Measurements from ENCODE around the gene KLHL29.

The KLHL29 gene

DNA sequence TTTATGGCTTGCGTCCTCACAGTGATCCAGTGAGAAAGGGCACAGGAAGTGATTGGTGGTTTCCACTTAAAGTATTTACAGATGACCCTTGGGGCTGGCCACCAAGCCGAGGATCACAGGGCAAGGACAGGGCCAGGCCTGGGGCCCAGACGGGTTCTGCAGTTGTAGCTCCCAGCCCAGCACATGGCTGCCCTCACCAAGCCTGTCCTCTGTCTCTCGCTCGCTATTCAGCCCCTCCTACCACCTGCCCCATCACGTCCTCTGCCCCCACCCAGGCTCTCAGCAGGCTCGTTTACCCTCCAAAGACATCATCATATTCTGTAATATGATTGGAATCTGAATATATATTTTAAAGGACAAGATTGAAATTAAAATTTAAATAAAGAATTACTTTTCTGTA, 246.0 kb downstream of the KLHL29 start:
- Mint-ChIP-seq H3K9me3 (no peaks in the 10 kb centered on the region), H3K4me3 (no peak overlapping the region), H3K27me3 (no peaks in the 10 kb centered on the region), H3K4me1 (no peaks in the 10 kb centered on the region), H3K27ac (no peak overlapping the region), H3K36me3 (no peaks in the 10 kb centered on the region)
- ATAC-seq = no peak

DNA sequence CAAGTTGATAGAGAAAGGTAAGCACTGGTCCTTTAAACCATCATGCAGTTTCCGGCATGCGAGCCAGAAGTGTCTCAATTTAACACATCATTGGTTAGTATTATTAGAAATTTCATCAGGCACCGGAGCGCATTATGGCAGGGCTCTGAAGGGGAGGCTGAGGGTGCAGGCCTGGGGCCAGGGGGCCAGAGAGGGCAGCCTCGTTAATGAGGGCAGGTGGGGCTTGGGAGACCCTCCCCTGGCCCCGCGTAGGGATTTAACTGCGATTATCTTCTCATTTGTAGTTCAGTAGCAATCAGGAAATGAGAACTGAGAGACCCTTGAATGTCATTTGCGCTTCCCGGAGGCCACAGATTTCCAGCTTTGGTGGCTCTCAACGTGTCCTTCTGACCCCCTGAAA, 246.4 kb downstream of the KLHL29 start:
- Mint-ChIP-seq H3K9me3 (no peaks in the 10 kb centered on the region), H3K4me3 (no peak overlapping the region), H3K27me3 (no peaks in the 10 kb centered on the region), H3K36me3 (no peaks in the 10 kb centered on the region), H3K4me1 (no peaks in the 10 kb centered on the region), H3K27ac (no peak overlapping the region)
- no peak for ATAC-seq

GRCh38 chr2:23632386-23632785, 247.4 kb downstream of the KLHL29 start:
- Mint-ChIP-seq H3K36me3 (no peaks in the 10 kb centered on the region), H3K4me3 (no peak overlapping the region)

DNA sequence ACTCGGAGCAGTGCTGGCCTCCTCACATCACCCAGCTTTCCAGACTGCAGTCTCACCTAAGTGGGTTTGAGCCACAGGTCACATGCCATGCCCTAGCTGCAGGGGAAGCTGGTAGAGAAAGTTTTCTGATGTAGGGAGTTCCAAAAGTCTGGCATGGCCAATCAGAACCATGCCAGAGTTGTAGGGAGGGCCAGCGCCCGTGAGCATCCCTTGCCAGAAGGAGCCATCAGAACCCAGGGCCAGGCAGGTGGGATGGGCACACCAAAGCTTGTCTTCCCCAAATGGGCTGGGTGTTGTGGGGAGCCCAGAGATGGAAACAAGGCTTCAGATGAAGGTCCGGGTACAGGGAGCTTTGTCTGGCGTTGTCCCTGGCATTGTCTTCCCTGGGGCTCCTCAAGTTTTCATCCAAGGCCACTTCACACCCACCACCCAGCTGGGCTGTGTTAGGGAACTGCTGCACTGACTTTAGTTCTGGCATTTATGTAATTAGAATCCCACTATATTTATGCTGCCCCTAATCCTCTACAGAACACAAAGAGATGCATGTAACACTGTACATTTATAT, 247.9 kb downstream of the KLHL29 start:
- no peaks in the 10 kb centered on the region for H3K27me3 Mint-ChIP-seq
- H3K36me3 Mint-ChIP-seq = no peaks in the 10 kb centered on the region
- ATAC-seq = no peak
- no peak overlapping the region for H3K4me3 Mint-ChIP-seq
- H3K9me3 Mint-ChIP-seq = no peaks in the 10 kb centered on the region
- no peak overlapping the region for H3K27ac Mint-ChIP-seq
- H3K4me1 Mint-ChIP-seq = no peaks in the 10 kb centered on the region

More at GRCh38 chr2:23632386-23632785, 247.4 kb downstream of the KLHL29 start:
- H3K27me3 Mint-ChIP-seq = no peaks in the 10 kb centered on the region
- no peak overlapping the region for H3K27ac Mint-ChIP-seq
- H3K4me1 Mint-ChIP-seq = no peaks in the 10 kb centered on the region
- H3K9me3 Mint-ChIP-seq = no peaks in the 10 kb centered on the region
- no peak for ATAC-seq

DNA sequence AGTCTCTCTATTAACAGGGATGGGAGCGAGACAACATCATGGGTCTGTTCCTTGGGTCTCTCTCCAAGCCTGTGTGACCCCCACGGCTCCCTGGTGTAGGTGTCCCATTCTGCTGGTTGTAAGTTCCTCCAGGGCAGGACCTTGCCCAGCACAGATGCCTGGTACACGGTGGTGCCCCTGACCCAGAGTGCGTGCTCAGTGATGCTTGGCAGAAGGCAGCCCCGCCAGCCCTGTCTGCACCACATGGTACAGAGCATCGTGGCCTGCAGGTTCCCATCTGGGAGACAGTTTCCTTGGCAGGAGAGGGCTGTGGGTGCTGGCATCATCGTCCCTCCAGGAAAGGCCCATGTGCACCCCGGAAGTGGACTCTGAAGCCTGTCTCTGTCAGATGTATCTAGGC, 249.0 kb downstream of the KLHL29 start:
- Mint-ChIP-seq H3K4me3 (no peak overlapping the region), H3K36me3 (no peaks in the 10 kb centered on the region), H3K9me3 (no peaks in the 10 kb centered on the region), H3K4me1 (no peaks in the 10 kb centered on the region), H3K27me3 (no peaks in the 10 kb centered on the region), H3K27ac (no peak overlapping the region)
- no peak for ATAC-seq

DNA sequence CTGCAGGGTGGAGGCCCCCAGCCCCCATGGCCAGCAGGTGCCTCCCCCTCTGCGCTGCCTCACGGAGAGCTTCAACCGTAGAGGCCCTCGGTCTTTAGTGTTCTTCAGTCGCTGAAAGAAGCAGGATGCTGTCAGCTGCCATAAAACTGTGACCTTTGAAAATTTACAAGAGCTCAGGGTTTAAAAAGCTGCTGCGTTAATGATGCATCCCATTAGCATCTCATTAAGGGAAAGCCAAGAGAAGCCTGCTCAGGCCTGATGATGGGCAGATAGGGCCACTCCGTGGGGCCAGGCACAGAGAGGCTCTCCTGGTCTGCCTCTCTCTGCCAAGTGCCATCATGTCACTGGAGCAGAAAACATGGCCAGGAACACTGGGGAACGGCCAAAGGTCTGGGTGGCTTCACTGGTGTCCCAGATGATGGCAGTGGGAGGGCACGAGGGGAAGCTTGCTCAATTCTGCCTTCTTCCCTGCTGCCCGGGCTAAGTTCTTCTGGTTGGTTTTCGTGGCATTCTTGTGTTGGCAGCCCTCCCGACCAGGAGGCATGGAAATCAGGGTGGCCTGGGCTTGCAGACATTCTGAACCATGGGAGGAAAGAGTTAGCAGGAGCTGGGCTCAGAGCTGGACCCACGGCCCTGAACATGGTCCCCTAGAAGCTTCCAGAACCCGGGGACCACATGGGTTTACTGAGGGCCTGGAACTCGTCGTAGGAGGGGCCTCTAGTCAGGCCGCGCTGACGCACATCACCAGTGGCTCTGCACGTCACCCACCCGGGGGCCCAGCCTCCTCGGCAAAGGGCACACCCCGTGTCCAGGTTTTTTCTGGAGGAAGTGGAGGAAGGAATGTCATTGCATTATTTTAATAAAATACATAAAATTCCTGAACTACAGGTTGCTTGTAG, 250.7 kb downstream of the KLHL29 start:
- H3K4me1 Mint-ChIP-seq = no peaks in the 10 kb centered on the region
- H3K36me3 Mint-ChIP-seq = peaks cover 1% of the 10 kb centered on the region
- H3K4me3 Mint-ChIP-seq = no peak overlapping the region
- H3K27me3 Mint-ChIP-seq = no peaks in the 10 kb centered on the region
- H3K27ac Mint-ChIP-seq = no peak overlapping the region
- ATAC-seq = no peak
- H3K9me3 Mint-ChIP-seq = no peaks in the 10 kb centered on the region

GRCh38 chr2:23636426-23636825, 251.4 kb downstream of the KLHL29 start:
- Mint-ChIP-seq H3K27ac (no peak overlapping the region), H3K27me3 (no peaks in the 10 kb centered on the region), H3K36me3 (peaks cover 6% of the 10 kb centered on the region), H3K4me1 (no peaks in the 10 kb centered on the region), H3K9me3 (no peaks in the 10 kb centered on the region), H3K4me3 (no peak overlapping the region)
- ATAC-seq = no peak

- Mint-ChIP-seq H3K27ac (no peak overlapping the region), H3K27me3 (no peaks in the 10 kb centered on the region)
- no peak for ATAC-seq
These were observed 252.2 kb downstream of the KLHL29 start for GRCh38 chr2:23637011-23637778.

DNA sequence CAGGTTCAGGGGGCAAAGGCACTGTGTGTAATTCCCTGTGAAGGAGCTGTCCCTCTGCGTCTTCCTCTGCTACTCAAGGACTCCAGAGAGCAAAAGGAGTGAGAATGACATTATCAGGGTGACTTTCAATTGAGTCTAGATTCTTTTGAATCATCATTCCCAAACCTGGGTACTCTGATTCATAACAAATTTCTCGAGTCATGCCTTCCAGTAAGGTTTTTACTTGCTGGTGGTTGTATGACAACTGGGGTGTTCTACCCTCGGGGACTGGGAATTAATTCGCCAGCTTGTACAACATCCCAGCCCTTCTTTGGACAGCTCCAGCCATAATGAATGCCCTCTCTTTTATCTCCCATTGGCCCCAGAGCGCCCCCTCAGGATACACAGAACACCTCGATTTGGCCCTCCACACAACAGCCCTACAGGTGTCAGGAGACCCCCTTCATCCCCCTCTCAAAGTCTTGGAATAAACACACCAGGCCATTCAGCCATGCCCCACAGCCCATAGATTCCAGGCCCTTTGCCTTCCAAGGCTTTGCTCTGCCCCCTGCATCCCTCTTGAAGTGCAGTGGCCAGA, 254.5 kb downstream of the KLHL29 start:
- no peak for ATAC-seq
- no peak overlapping the region for H3K27ac Mint-ChIP-seq

More at GRCh38 chr2:23637011-23637778, 252.2 kb downstream of the KLHL29 start:
- no peak overlapping the region for H3K4me3 Mint-ChIP-seq
- H3K4me1 Mint-ChIP-seq = no peaks in the 10 kb centered on the region
- peaks cover 11% of the 10 kb centered on the region for H3K36me3 Mint-ChIP-seq
- H3K9me3 Mint-ChIP-seq = no peaks in the 10 kb centered on the region

GRCh38 chr2:23640711-23641110, 255.7 kb downstream of the KLHL29 start:
- Mint-ChIP-seq H3K27me3 (no peaks in the 10 kb centered on the region), H3K4me1 (no peaks in the 10 kb centered on the region), H3K27ac (no peak overlapping the region), H3K36me3 (peaks cover 20% of the 10 kb centered on the region), H3K9me3 (peaks cover 4% of the 10 kb centered on the region), H3K4me3 (no peak overlapping the region)
- no peak for ATAC-seq

More for the DNA sequence above, 254.5 kb downstream of the KLHL29 start:
- H3K4me1 Mint-ChIP-seq = no peaks in the 10 kb centered on the region
- H3K36me3 Mint-ChIP-seq = peaks cover 20% of the 10 kb centered on the region
- H3K9me3 Mint-ChIP-seq = peaks cover 4% of the 10 kb centered on the region
- no peak overlapping the region for H3K4me3 Mint-ChIP-seq
- no peaks in the 10 kb centered on the region for H3K27me3 Mint-ChIP-seq

DNA sequence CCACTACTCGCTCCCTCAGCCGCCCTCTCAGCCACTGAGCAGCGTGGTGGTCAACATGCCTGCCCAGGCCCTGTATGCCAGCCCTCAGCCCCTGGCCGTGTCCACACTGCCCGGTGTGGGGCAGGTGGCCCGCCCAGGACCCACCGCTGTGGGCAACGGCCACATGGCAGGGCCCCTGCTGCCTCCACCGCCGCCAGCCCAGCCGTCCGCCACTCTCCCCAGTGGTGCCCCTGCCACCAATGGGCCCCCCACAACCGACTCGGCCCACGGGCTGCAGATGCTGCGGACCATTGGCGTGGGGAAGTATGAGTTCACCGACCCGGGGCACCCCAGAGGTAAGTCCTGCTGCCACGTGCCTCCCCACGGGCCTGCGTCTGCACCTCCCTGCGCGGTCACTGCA, 257.5 kb downstream of the KLHL29 start:
- peak; percentile 13 for ATAC-seq
- H3K27ac Mint-ChIP-seq = no peak overlapping the region
- peaks cover 20% of the 10 kb centered on the region for H3K36me3 Mint-ChIP-seq
- H3K4me3 Mint-ChIP-seq = no peak overlapping the region
- peaks cover 4% of the 10 kb centered on the region for H3K9me3 Mint-ChIP-seq
- H3K4me1 Mint-ChIP-seq = no peaks in the 10 kb centered on the region
- no peaks in the 10 kb centered on the region for H3K27me3 Mint-ChIP-seq

GRCh38 chr2:23645230-23645808, 260.3 kb downstream of the KLHL29 start:
- H3K4me1 Mint-ChIP-seq = no peaks in the 10 kb centered on the region
- H3K27ac Mint-ChIP-seq = no peak overlapping the region
- ATAC-seq = no peak
- no peak overlapping the region for H3K4me3 Mint-ChIP-seq
- H3K27me3 Mint-ChIP-seq = no peaks in the 10 kb centered on the region
- peaks cover 20% of the 10 kb centered on the region for H3K36me3 Mint-ChIP-seq
- H3K9me3 Mint-ChIP-seq = peaks cover 4% of the 10 kb centered on the region

GRCh38 chr2:23647563-23647962, 262.6 kb downstream of the KLHL29 start:
- no peaks in the 10 kb centered on the region for H3K4me1 Mint-ChIP-seq
- no peak overlapping the region for H3K27ac Mint-ChIP-seq
- H3K4me3 Mint-ChIP-seq = no peak overlapping the region
- ATAC-seq = no peak
- no peaks in the 10 kb centered on the region for H3K27me3 Mint-ChIP-seq
- H3K9me3 Mint-ChIP-seq = peaks cover 4% of the 10 kb centered on the region
- H3K36me3 Mint-ChIP-seq = peaks cover 8% of the 10 kb centered on the region

- no peaks in the 10 kb centered on the region for H3K9me3 Mint-ChIP-seq
- H3K36me3 Mint-ChIP-seq = no peaks in the 10 kb centered on the region
- ATAC-seq = no peak
- no peaks in the 10 kb centered on the region for H3K27me3 Mint-ChIP-seq
- H3K27ac Mint-ChIP-seq = no peak overlapping the region
- H3K4me3 Mint-ChIP-seq = no peak overlapping the region
- no peaks in the 10 kb centered on the region for H3K4me1 Mint-ChIP-seq
These were observed 264.3 kb downstream of the KLHL29 start for GRCh38 chr2:23649303-23649702.

- Mint-ChIP-seq H3K27ac (no peak overlapping the region), H3K4me3 (no peak overlapping the region), H3K27me3 (no peaks in the 10 kb centered on the region), H3K36me3 (no peaks in the 10 kb centered on the region), H3K9me3 (no peaks in the 10 kb centered on the region), H3K4me1 (no peaks in the 10 kb centered on the region)
- no peak for ATAC-seq
These were observed 264.8 kb downstream of the KLHL29 start for GRCh38 chr2:23649819-23650218.

Data from stimulated activated memory B cell treated with anti-CD40 and anti-IgM and Interleukin-4, amounts not matched to agents 10 μg/mL and 1 μg/mL and 100 μg/mL, for 72 hours (primary cell).